ENCODE data around the gene PRUNE1.

Gene PRUNE1

GRCh38 chr1:150976879-150977694 lies 31.2 kb upstream of the PRUNE1 start:
- DNase-seq (ENCODE audit: low read depth in 2 of 2) = peak; percentile 54 to 55

- peak; percentile 57 to 72 for DNase-seq (ENCODE audit: low read depth in 2 of 2)
Measured at GRCh38 chr1:150979092-150980056, 28.9 kb upstream of the PRUNE1 start.

- no peak for DNase-seq (ENCODE audit: low read depth in 2 of 2)
Measured at GRCh38 chr1:150981177-150981804, 27.0 kb upstream of the PRUNE1 start.

GRCh38 chr1:150981805-150982712 lies 26.2 kb upstream of the PRUNE1 start, which contains the start of gene ANXA9:
TSS of gene ANXA9 (plus strand) at chr1:150982292. CDS start at chr1:150983106, 814 bp downstream.
- no peak for DNase-seq (ENCODE audit: low read depth in 2 of 2)

GRCh38 chr1:150985179-150985825 lies 22.9 kb upstream of the PRUNE1 start:
- no peak for DNase-seq (ENCODE audit: low read depth in 2 of 2)

- DNase-seq (ENCODE audit: low read depth in 2 of 2) = no peak
Measured at GRCh38 chr1:150987924-150988323, 20.3 kb upstream of the PRUNE1 start.

GRCh38 chr1:150992626-150993025 lies 15.6 kb upstream of the PRUNE1 start:
- DNase-seq (ENCODE audit: low read depth in 2 of 2) = no peak

- no peak for DNase-seq (ENCODE audit: low read depth in 2 of 2)
Measured at GRCh38 chr1:150994248-150994647, 14.0 kb upstream of the PRUNE1 start.

GRCh38 chr1:150995460-150995859 lies 12.8 kb upstream of the PRUNE1 start:
- no peak for DNase-seq (ENCODE audit: low read depth in 2 of 2)

- DNase-seq (ENCODE audit: low read depth in 2 of 2) = no peak
Measured at GRCh38 chr1:150995896-150996295, 12.4 kb upstream of the PRUNE1 start.

- no peak for DNase-seq (ENCODE audit: low read depth in 2 of 2)
Measured at GRCh38 chr1:150997126-150997872, 10.9 kb upstream of the PRUNE1 start.

GRCh38 chr1:150997949-150998348 lies 10.3 kb upstream of the PRUNE1 start:
- DNase-seq (ENCODE audit: low read depth in 2 of 2) = no peak

- DNase-seq (ENCODE audit: low read depth in 2 of 2) = no peak
Measured at GRCh38 chr1:150999051-150999674, 9.1 kb upstream of the PRUNE1 start.

- no peak for DNase-seq (ENCODE audit: low read depth in 2 of 2)
Measured at GRCh38 chr1:150999926-151000325, 8.3 kb upstream of the PRUNE1 start.

GRCh38 chr1:151000408-151000807 lies 7.8 kb upstream of the PRUNE1 start:
- no peak for DNase-seq (ENCODE audit: low read depth in 2 of 2)

GRCh38 chr1:151001602-151002001 lies 6.6 kb upstream of the PRUNE1 start:
- no peak for DNase-seq (ENCODE audit: low read depth in 2 of 2)

GRCh38 chr1:151002051-151002450 lies 6.2 kb upstream of the PRUNE1 start:
- DNase-seq (ENCODE audit: low read depth in 2 of 2) = no peak

GRCh38 chr1:151002611-151003010 lies 5.6 kb upstream of the PRUNE1 start:
- no peak for DNase-seq (ENCODE audit: low read depth in 2 of 2)

- no peak for DNase-seq (ENCODE audit: low read depth in 2 of 2)
Measured at GRCh38 chr1:151003180-151003579, 5.1 kb upstream of the PRUNE1 start.

All from stimulated activated CD8-positive, alpha-beta memory T cell treated with anti-CD3 and anti-CD28 coated beads, Interleukin-15, amount 100 ng/mL, for 4 hours (primary cell).